C1 segment of cervical spinal cord (tissue), 14 donors: Measurements from ENCODE around the gene KIFC3.
"Not testable (repeated sequence)": the region's sequence is repeated elsewhere in the genome, so short reads cannot be mapped to it uniquely, and the experiment has no call there.

ENCODE experiments used
- DNase-seq, 14 donors: peaks; one replicate each; lab custom pipeline; 2025; lab: John Stamatoyannopoulos, UW

KIFC3 gene

GRCh38 chr16:57753448-57754353 lies 48.6 kb downstream of the KIFC3 start:
- DNase-seq, result no peak

- DNase-seq, result no peak
Observed at GRCh38 chr16:57752581-57753447, 49.5 kb downstream of the KIFC3 start.

- DNase-seq, result no peak
Observed at GRCh38 chr16:57752203-57752580, 50.1 kb downstream of the KIFC3 start.

- no peak for DNase-seq
Observed at GRCh38 chr16:57751539-57752202, 50.6 kb downstream of the KIFC3 start.

- DNase-seq, result no peak
Observed at GRCh38 chr16:57750796-57751538, 51.3 kb downstream of the KIFC3 start.

GRCh38 chr16:57749856-57750452 lies 52.3 kb downstream of the KIFC3 start:
- DNase-seq, result no peak

- DNase-seq, result no peak
Observed at GRCh38 chr16:57749101-57749692, 53.1 kb downstream of the KIFC3 start.

- DNase-seq, result no peak
Observed at GRCh38 chr16:57748596-57748995, 53.7 kb downstream of the KIFC3 start.

- no peak for DNase-seq
Observed at GRCh38 chr16:57747996-57748395, 54.3 kb downstream of the KIFC3 start.

- no peak for DNase-seq
Observed at GRCh38 chr16:57747496-57747895, 54.8 kb downstream of the KIFC3 start.

GRCh38 chr16:57747091-57747490 lies 55.2 kb downstream of the KIFC3 start:
- DNase-seq, result no peak

- not testable (repeated sequence) for DNase-seq
Observed at GRCh38 chr16:57746316-57746715, 56.0 kb downstream of the KIFC3 start.

- no peak for DNase-seq
Observed at GRCh38 chr16:57745768-57746167, 56.5 kb downstream of the KIFC3 start.

- no peak for DNase-seq
Observed at GRCh38 chr16:57744642-57744903, 57.7 kb downstream of the KIFC3 start.

GRCh38 chr16:57743886-57744641 lies 58.2 kb downstream of the KIFC3 start:
- no peak for DNase-seq

- no peak for DNase-seq
Observed at GRCh38 chr16:57743458-57743857, 58.8 kb downstream of the KIFC3 start.

- DNase-seq, result no peak
Observed at GRCh38 chr16:57742543-57742942, 59.7 kb downstream of the KIFC3 start.

GRCh38 chr16:57741660-57742191 lies 60.6 kb downstream of the KIFC3 start:
- DNase-seq, result peak in 1 of 14 donors; percentile 12

GRCh38 chr16:57740423-57741071 lies 61.7 kb downstream of the KIFC3 start:
- DNase-seq, result no peak
